Esophagus squamous epithelium (tissue), 4 donors: ENCODE data around the gene ELK3.

Experiments used
- CTCF ChIP-seq, 6 experiments: fragments of 450-650 bp in 4 of 6; fragments of 200-600 bp in 2 of 6; sonication (generic) in 2 of 6; IDR thresholded peaks; one replicate each; pipeline ENCODE4 v1.5.1; 2016 to 2019; ENCODE audit warnings: antibody characterized with exemption in 6 of 6, mild to moderate bottlenecking in 4 of 6, moderate library complexity in 4 of 6
- POLR2A ChIP-seq, 4 donors: fragments of 450-650 bp; IDR thresholded peaks; one replicate each; pipeline ENCODE4 v1.6.1; 2017; ENCODE audit warnings: antibody characterized with exemption in 4 of 4, mild to moderate bottlenecking in 4 of 4, moderate library complexity in 3 of 4

GRCh38 chr12:96228566-96229248, 34.5 kb downstream of the ELK3 start:
- no peak for TF ChIP-seq CTCF (IDR thresholded peaks at IDR 0.05)
- no peak for TF ChIP-seq POLR2A (IDR thresholded peaks at IDR 0.05)
